Stomach (tissue), 9 donors: Measurements from ENCODE around the gene NKG7. TPM values are rescaled to one million over a fixed set of nuclear protein-coding genes. Genes with fewer than 3 reads are reported as not detected.

Experiments used
- DNase-seq, 2 donors: peaks; one replicate each; pipeline versions ENCODE4 v3.0.0 to v3.0.0-alpha.2; 2013 to 2019
- H3K27ac ChIP-seq, 5 donors: fragments of 200-600 bp in 4 of 5; sonication (generic) in 4 of 5; one replicate each; pipeline ENCODE4 v1.5.1; 2013 to 2019; ENCODE audit warnings: mild to moderate bottlenecking in 1 of 5, moderate library complexity in 1 of 5
- H3K27me3 ChIP-seq, 3 donors: fragments of 200-600 bp; sonication (generic); one replicate each; pipeline ENCODE4 v1.5.1; 2017 to 2019; ENCODE audit warnings: mixed run types in 1 of 3
- H3K36me3 ChIP-seq, 4 donors: fragments of 200-600 bp; sonication (generic); 1 replicate in 3 of 4; 2 replicates in 1 of 4; pipeline ENCODE4 v1.5.1; 2016 to 2019
- H3K4me1 ChIP-seq, 4 donors: fragments of 200-600 bp; sonication (generic); one replicate each; pipeline ENCODE4 v1.5.1; 2016 to 2019
- H3K4me3 ChIP-seq, 4 donors: fragments of 200-600 bp; sonication (generic) in 3 of 4; one replicate each; pipeline ENCODE4 v1.5.1; 2016 to 2019; ENCODE audit warnings: mild to moderate bottlenecking in 1 of 4
- H3K9me3 ChIP-seq, 4 donors: fragments of 200-600 bp; sonication (generic); one replicate each; pipeline ENCODE4 v1.5.1; 2016 to 2019
- EP300 ChIP-seq: sonication (generic); formaldehyde crosslinking; IDR thresholded peaks from one replicate; pipeline ENCODE4 v1.6.1; 2017; ENCODE audit warnings: antibody characterized with exemption
- POLR2A ChIP-seq, 4 donors: fragments of 450-650 bp; IDR thresholded peaks; one replicate each; pipeline ENCODE4 v1.6.1; 2016; ENCODE audit warnings: antibody characterized with exemption in 4 of 4, control low read depth in 2 of 4, mild to moderate bottlenecking in 1 of 4, moderate library complexity in 1 of 4
- POLR2AphosphoS5 ChIP-seq, 3 donors: sonication (generic); formaldehyde crosslinking; IDR thresholded peaks; one replicate each; pipeline ENCODE4 v1.6.1; 2016; ENCODE audit warnings: antibody characterized with exemption in 3 of 3
- WGBS, 5 donors: extraction: QIAGEN DNeasy Blood & Tissue Kit in 3 of 5; methylation state at CpG; one replicate each; pipeline versions ENCODE4 v1.1.5 to v1.1.7; 2013 to 2018; 5-methylcytosine and 5-hydroxymethylcytosine counted together
- intact Hi-C: fragments of 100-400 bp; cut with DNase I; formaldehyde crosslinking; loops from one replicate; pipeline ENCODE4 v1.15.1; 2023; ENCODE audit warnings: low total_unique reads
- polyA plus RNA-seq, 3 donors: library from polyadenylated mRNA; stranded (reverse); fragments of 200-250 nt; gene quantifications; one replicate each; pipeline ENCODE4 v1.2.3, GENCODE V29; 2013
- total RNA-seq, 5 donors: library from RNA; depleted of rRNA; stranded (reverse); fragments of >200 nt; gene quantifications; one replicate each; pipeline versions ENCODE4 v1.1.0 to v1.2.3, GENCODE V29; 2014 to 2016
- TF ChIP-seq, protein P1 (sequence below), 7 experiments: fragments of 450-650 bp in 4 of 7; fragments of 200-600 bp in 3 of 7; sonication (generic) in 3 of 7; IDR thresholded peaks; one replicate each; pipeline ENCODE4 v1.5.1; 2016 to 2019; ENCODE audit warnings: antibody characterized with exemption in 7 of 7, control low read depth in 2 of 7, mild to moderate bottlenecking in 1 of 7
- donor health status: healthy with polysubstance abuse.
- donor health status: Bipolar disorder and iron deficiency.
- donor health status: healthy.

Gene NKG7
- total and polyA plus RNA-seq, 8 donors: 2.1 to 7.7 (median 5.2) TPM; not detected in 4

DNA sequence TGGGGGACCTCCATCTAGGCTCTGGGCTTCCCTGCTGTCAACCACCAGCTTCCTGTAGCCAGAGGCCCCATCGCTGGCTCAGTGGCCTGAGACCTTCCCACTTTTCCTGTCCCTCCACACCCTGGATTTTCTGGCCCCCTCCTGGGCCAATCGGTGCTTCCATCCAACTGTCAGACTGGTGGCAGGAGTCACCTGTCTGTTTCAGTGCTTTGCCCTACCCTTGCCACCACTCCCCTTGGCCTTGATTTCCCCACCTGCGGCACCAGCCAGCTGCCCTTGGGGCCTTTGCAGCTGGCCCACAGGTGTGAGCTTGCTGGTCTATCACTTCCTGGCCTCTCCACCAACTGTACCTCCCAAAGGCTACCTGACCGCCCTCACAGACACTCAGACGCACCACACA is 43.0 kb downstream of the NKG7 start:
- TF ChIP-seq POLR2A (IDR thresholded peaks at IDR 0.05) (no peak), POLR2AphosphoS5 (IDR thresholded peaks at IDR 0.05) (no peak), EP300 (no peak)
- TF ChIP-seq, protein P1, sequence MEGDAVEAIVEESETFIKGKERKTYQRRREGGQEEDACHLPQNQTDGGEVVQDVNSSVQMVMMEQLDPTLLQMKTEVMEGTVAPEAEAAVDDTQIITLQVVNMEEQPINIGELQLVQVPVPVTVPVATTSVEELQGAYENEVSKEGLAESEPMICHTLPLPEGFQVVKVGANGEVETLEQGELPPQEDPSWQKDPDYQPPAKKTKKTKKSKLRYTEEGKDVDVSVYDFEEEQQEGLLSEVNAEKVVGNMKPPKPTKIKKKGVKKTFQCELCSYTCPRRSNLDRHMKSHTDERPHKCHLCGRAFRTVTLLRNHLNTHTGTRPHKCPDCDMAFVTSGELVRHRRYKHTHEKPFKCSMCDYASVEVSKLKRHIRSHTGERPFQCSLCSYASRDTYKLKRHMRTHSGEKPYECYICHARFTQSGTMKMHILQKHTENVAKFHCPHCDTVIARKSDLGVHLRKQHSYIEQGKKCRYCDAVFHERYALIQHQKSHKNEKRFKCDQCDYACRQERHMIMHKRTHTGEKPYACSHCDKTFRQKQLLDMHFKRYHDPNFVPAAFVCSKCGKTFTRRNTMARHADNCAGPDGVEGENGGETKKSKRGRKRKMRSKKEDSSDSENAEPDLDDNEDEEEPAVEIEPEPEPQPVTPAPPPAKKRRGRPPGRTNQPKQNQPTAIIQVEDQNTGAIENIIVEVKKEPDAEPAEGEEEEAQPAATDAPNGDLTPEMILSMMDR (IDR thresholded peaks at IDR 0.05): no peak
- Histone ChIP-seq H3K4me3 (no peak overlapping the region), H3K36me3 (peaks cover 0 to 20% (median 9%) of the 10 kb centered on the region in 4 donors), H3K27ac (no peak overlapping the region), H3K27me3 (peaks cover 9 to 77% (median 48%) of the 10 kb centered on the region in 3 donors), H3K9me3 (peaks cover 0 to 7% (median 3%) of the 10 kb centered on the region in 4 donors), H3K4me1 (peaks cover 7 to 17% (median 15%) of the 10 kb centered on the region in 4 donors)
- intact Hi-C loops: no loop called here
- WGBS, 5 donors: 84 to 94% (median 89%) methylated on average over 5 of the region's 5 CpGs
- DNase-seq: no peak

DNA sequence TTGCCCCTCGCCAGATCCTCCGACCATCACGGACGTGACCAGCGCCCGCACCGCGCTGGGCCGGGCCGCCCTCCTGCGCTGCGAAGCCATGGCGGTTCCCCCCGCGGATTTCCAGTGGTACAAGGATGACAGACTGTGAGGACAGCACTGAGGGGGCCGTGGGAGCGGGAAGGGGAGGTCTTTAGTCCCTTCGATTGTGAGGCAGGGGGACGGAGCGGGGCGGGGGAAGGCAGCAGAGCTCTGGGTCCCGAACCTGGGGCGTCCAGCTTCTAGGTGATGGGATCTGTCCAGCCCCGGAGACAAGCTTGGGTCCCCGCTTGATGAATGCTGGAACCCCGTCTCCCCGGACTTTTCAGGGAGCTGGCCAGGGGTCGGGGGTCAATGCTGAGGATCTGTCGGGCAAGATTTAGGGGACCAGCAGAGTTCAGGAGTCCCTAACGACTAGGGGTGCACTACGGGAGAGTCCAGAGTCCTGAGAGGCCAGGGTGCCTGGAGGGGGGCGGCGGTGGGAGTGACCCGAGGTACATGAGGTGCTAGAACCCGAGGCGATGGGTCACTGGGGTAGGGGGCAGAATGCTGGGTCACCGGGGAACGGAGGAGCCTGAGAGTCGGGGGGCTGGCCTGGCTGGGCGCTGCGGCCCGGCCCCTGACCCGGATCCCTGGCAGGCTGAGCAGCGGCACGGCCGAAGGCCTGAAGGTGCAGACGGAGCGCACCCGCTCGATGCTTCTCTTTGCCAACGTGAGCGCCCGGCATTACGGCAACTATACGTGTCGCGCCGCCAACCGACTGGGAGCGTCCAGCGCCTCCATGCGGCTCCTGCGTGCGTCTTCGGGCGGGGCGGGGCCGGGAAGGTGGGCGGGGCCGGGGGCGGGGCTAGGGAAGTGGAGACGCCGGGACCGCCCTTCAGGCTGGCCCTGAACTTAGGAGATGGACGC is 45.1 kb downstream of the NKG7 start:
- Histone ChIP-seq H3K4me1 (peaks cover 7 to 17% (median 15%) of the 10 kb centered on the region in 4 donors), H3K27ac (no peak overlapping the region), H3K36me3 (peaks cover 0 to 15% (median 9%) of the 10 kb centered on the region in 4 donors), H3K9me3 (peaks cover 0 to 7% (median 3%) of the 10 kb centered on the region in 4 donors), H3K27me3 (peaks cover 9 to 94% (median 52%) of the 10 kb centered on the region in 3 donors), H3K4me3 (peak overlapping the region in 2 of 4 donors; percentile 19 to 34)
- 2 to 9% (median 6%) methylated on average over 45 to 75 of the region's 75 CpGs for WGBS, 5 donors
- no peak for TF ChIP-seq POLR2AphosphoS5 (IDR thresholded peaks at IDR 0.05)
- TF ChIP-seq EP300: no peak
- TF ChIP-seq POLR2A (IDR thresholded peaks at IDR 0.05): no peak
- intact Hi-C loops: no loop called here
- peak; percentile 28 to 84 for DNase-seq

DNA sequence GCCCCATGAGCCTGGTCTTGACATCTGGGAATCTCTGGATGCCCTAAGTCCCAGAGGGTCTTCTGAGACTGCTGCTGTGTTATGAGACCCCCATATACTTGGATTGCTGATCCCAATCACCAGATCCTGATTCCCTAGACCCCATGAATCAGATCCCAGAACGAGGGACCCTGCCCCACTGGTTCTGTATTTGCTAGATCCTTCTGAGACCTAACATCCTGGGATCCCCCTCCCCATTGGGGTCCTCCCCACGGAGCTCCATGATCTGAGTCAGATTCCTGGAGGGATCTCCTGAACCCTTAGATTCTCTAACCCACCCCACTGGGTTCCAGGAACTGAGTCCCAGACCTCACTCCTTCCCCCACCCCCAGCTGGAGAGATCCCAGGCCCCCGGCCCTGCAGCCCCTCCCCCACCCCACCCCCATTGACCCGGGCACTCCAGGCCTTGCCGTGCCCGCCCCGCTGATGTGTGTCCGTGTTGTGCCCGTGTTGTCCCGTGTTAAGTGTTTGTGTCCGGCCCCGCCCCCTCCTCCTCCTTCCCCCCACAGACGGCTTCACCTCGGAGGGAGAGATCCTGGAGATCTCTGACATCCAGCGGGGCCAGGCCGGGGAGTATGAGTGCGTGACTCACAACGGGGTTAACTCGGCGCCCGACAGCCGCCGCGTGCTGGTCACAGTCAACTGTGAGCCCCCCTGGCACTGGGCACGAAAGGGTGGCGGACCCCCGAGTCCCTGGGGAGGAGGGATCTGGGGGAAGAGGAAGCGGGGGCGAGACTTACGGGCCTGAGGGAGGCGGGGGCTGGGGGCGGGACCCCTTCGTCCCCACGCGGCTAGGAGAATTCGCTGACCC is 46.0 kb downstream of the NKG7 start:
- Histone ChIP-seq H3K36me3 (peaks cover 0 to 6% (median 5%) of the 10 kb centered on the region in 4 donors), H3K4me1 (peaks cover 7 to 17% (median 15%) of the 10 kb centered on the region in 4 donors), H3K9me3 (peaks cover 0 to 6% (median 3%) of the 10 kb centered on the region in 4 donors), H3K27ac (no peak overlapping the region), H3K27me3 (peaks cover 9 to 92% (median 52%) of the 10 kb centered on the region in 3 donors), H3K4me3 (no peak overlapping the region)
- intact Hi-C loops: no loop called here
- whole genome bisulfite sequencing, 5 donors: 15 to 33% (median 19%) methylated on average over 20 to 36 of the region's 36 CpGs
- no peak for TF ChIP-seq POLR2A (IDR thresholded peaks at IDR 0.05)
- TF ChIP-seq, protein P1 (IDR thresholded peaks at IDR 0.05): no peak
- no peak for TF ChIP-seq POLR2AphosphoS5 (IDR thresholded peaks at IDR 0.05)
- TF ChIP-seq EP300: no peak
- no peak for DNase-seq

DNA sequence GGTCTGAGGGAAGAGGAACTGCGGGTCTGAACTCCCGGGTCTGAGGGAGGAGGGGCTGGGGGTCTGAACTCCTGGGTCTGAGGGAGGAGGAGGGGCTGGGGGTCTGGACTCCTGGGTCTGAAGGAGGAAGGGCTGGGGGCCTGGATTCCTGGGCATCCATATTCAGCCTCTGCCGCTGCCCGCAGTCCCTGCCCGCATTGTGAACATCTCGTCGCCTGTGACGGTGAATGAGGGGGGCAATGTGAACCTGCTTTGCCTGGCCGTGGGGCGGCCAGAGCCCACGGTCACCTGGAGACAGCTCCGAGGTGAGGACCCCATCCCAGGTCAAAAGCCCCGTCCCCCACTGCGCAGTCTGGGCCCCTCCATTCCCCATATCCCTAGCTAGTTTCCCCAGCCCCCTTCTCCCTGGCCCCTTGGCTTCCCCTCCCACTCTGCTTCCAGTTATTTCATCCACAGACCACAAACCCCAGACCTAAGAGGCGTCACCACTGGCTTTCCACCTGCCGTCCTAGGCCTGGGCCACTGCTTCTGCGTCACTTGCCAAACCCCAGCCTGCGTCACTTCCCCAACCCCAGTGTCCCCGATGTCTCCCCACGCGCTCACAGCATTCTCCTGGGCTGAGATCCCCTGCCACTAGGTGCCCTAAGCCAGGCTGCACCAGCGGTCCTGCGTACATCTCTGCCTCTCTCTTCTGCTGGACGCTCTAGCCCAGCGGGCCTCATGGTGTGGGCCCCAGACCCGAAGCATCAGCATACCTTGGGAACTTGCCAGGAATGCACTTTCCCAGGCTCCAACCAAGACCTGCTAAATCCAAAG is 47.1 kb downstream of the NKG7 start:
- Histone ChIP-seq H3K4me3 (no peak overlapping the region), H3K9me3 (no peaks in the 10 kb centered on the region), H3K27me3 (peaks cover 9 to 83% (median 52%) of the 10 kb centered on the region in 3 donors), H3K27ac (no peak overlapping the region), H3K36me3 (no peaks in the 10 kb centered on the region), H3K4me1 (peaks cover 7 to 17% (median 15%) of the 10 kb centered on the region in 4 donors)
- 61 to 73% (median 72%) methylated on average over 22 to 26 of the region's 26 CpGs for WGBS, 5 donors
- intact Hi-C loops: no loop called here
- no peak for DNase-seq
- TF ChIP-seq, protein P1 (IDR thresholded peaks at IDR 0.05): no peak
- no peak for TF ChIP-seq POLR2A (IDR thresholded peaks at IDR 0.05)
- no peak for TF ChIP-seq EP300
- no peak for TF ChIP-seq POLR2AphosphoS5 (IDR thresholded peaks at IDR 0.05)
